ENCODE data around the gene OCIAD2. TPM values are rescaled to one million over a fixed set of nuclear protein-coding genes. Genes with fewer than 3 reads are reported as not detected.
"Not testable (repeated sequence)": the region's sequence is repeated elsewhere in the genome, so short reads cannot be mapped to it uniquely, and the experiment has no call there.

Gene OCIAD2
- polyA plus RNA-seq, 3 donors, result 239 to 245 (median 239) TPM

DNA sequence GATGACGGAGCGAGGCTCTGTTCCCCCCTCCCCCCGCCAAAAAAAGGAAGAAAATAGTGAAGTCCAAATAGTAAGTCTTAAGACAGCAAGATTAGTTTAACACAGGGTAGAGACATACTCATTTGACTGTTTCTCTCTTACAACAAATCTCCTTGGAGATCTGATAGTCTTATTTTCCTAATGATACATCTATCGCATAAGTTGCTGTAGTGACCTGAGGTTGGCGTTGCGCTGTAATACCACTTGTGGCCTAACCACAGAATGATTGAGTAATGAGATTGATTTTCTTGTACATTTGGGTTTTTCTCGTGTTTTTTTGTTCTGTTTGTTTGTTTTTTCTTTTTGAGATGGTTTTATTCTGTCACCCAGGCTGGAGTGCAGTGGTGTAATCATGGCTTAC, 48.4 kb downstream of the OCIAD2 start:
- no peak for DNase-seq (ENCODE audit: low read depth in 3 of 3, low spot score in 2 of 3)

DNA sequence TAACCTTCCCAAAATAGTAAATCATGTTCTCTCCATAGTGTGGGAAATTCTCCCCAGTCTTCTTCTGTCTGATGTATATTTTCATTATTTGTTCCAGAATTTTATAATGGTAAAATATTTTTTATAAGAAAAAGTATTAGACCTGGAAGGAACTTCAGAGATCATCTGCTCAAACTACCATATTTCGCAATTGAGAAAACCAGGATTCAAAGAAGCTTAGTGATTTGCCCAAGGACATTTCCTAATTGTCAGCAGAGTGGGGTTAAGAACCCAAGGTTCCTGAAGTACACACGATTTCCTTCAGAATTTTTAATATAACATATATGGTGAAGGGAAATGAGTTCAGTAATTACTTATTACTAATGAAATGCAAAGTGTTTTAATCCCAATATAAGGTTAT, 51.6 kb downstream of the OCIAD2 start:
- DNase-seq (ENCODE audit: low read depth in 3 of 3, low spot score in 2 of 3), result no peak

DNA sequence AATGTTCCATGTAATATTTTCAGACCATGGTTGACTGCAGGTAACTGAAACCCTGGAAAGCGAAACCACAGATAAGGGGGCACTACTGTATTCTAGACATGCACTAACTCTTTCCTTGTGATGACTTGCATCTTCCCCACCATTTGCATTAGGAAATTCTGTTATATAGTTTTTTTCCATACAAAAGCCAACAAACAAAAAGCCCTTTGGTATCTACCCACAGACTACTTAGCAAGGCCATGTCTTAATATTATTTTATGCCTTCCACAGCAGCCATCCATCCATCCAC, 52.2 kb downstream of the OCIAD2 start:
- no peak for DNase-seq (ENCODE audit: low read depth in 3 of 3, low spot score in 2 of 3)

DNA sequence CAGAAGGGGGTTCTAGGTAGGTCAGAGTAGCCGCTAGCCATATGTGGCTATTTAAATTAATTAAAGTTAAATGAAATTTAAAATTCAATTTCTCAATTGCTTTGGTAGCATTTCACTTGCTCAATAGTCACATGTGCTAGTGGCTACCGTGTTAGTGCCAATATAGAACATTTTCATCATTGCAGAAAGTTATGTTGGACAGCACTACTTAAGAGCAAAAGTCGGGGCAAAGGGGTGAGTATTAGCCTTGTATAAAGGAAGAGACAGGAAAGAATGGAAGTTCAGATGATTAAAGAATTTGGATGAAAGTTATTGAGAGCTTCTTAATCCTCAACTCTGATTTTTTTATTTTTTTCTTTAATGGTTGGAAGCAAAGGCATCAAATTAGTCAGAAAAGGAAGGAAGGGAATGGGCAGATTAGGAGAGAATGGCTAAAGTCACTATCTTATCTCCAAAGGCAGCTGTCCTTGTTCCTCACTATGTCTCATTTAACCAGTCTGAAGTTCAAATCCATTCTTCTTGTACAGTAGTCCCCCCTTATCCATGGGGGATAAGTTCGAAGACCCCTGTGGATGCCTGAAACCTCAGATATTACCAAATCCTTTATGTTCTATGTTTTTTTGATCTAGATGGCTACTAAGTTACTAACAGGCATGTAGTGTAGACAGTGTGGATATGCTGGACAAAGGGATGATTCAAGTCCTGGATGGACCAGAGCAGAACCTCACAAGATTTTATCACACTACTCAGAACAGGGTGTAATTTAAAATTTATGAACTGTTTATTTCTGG, 52.8 kb downstream of the OCIAD2 start:
- DNase-seq (ENCODE audit: low read depth in 3 of 3, low spot score in 2 of 3), result no peak

DNA sequence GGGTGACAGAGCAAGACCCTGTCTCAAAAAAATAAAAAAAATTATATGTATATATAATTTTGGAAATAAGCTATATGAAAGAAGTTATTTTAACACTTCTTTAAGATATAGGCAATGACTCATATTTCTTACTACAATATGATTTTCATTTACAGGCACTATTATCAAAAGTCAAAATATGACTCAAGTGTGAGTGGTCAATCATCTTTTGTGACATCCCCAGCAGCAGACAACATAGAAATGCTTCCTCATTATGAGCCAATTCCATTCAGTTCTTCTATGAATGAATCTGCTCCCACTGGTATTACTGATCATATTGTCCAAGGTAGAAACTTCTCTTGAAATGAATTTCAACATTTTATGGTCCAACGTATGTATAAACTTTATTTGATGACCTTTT, 54.9 kb downstream of the OCIAD2 start:
- DNase-seq (ENCODE audit: low read depth in 3 of 3, low spot score in 2 of 3), result no peak

DNA sequence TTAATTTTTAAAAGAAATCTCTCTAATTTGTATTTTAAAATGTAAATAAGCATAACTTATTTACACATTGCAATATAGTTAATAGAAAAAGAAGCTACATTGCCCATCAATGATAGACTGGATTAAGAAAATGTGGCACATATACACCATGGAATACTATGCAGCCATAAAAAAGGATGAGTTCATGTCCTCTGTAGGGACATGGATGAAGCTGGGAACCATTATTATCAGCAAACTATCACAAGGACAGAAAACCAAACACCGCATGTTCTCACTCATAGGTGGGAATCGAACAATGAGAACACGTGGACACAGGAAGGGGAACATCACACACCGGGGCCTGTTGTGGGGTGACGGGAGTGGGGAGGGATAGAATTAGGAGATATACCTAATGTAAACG, 57.8 kb downstream of the OCIAD2 start:
- not testable (repeated sequence) for DNase-seq (ENCODE audit: low read depth in 3 of 3, low spot score in 2 of 3)

DNA sequence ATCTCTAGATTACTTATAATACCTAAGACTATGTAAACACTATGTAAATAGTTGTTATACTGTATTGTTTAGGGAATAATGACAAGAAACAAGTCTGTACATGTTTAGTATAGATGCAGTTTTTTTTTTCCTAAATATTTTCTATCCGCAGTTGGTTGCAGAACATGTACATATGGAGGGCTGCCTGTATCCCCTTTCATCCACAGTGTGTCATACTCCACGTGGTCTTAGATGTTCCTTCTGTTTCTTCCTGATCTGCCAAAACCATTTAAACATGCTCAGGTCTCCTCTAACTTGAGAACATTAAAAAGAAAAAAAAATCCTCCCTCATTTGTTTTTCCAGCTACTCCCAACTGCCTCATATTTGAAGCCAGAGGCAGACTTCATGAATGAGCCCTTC, 61.7 kb downstream of the OCIAD2 start:
- DNase-seq (ENCODE audit: low read depth in 3 of 3, low spot score in 2 of 3), result no peak

DNA sequence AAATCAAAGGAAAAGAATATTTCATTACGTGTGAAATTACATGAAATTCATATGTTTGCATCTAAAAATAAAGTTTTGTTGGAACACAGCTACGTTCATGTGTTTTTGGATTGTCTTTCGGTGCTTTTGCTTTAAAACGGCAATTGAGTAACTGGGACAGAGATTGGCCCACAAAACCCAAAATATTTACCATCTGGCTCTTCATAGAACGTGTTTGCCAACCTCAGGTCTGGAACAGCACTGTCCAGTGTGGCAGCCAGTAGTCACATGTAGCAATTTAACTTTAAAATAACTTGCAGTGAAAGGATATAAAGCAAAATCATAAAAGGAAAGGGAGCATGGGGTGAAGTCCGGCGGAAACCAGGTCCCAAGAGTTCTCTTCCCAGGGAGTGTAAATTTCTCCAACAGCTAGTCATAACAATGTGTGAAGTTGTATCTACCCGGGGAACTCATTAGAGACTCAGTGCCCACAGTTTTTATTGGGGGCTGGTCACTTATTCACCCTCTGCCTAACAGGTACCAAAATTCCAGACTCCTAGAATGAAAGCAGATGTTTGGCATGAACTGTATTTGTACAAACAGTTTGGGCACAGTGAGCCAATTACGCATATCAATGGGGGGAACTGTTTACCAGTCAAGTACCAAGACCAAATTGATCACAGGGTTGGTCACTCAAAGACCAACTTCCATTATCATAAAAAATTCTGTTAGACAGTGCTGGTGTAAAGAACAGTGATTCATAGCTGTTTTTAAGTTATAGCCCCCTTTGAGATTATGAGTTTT, 65.3 kb downstream of the OCIAD2 start:
- no peak for DNase-seq (ENCODE audit: low read depth in 3 of 3, low spot score in 2 of 3)

DNA sequence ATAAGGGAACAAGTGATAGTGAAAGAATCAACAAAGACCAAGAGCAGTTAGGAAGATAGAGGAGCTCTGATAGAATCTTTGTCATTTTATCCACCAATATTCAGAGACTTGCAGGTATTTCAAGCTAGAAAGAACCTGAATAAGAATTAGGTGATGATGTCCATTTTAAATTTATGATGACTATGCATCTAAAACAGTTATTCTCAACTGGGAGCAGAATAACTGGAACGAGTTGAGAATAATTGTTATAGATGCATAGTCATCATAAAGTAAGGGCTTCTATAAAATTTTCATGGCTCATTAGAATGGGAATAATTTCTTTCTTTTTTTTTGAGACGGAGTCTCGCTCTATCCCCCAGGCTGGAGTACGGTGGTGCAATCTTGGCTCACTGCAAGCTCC, 69.9 kb downstream of the OCIAD2 start:
- DNase-seq (ENCODE audit: low read depth in 3 of 3, low spot score in 2 of 3), result no peak

Other genes with a start within 250 kb of the OCIAD2 start
- gene FRYL, start 126.5 kb downstream of the OCIAD2 start, polyA plus RNA-seq (ENCODE audit: insufficient read length in 3 of 3), result 10 to 100 TPM; 43.2 to 52.5 (median 45.4) TPM
- 100 to 1,000 TPM; 243 to 279 (median 251) TPM for gene OCIAD1, start 75.7 kb downstream of the OCIAD2 start, polyA plus RNA-seq (ENCODE audit: insufficient read length in 3 of 3)
- 1 to 10 TPM; 5.5 to 8.0 (median 6.9) TPM for gene CWH43, start 79.5 kb upstream of the OCIAD2 start, polyA plus RNA-seq (ENCODE audit: insufficient read length in 3 of 3)